Glomerular visceral epithelial cell (primary cell): ENCODE data around the gene AMFR.
A peak's percentile ranks its signal among the peaks of the same experiment; 100 is the strongest.

Experiments
- DNase-seq: peaks from one replicate; pipeline ENCODE4 v3.0.0-alpha.2; 2016; ENCODE audit errors: extremely low spot score

The AMFR gene

DNA sequence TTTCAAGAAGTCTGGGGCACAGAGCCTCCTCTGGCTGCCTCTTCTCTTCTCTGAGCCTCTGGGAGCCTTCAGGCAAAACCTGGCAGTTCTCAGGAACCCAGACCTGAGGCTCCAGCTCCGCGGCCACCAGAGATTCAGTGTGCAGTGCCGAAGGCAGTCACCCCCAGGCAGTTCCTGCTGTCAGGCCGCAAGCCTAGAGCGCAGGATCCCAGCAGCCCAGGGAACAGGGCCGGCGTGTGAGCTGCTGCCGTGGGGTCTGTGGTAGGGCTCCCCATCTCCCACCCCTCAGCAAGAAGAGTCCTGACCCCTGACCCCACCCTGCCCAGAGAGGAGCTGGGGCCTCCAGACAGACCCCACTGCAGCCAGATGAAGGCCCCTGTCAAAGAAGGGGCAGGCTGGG is 78.2 kb downstream of the AMFR start:
- DNase-seq, result no peak

DNA sequence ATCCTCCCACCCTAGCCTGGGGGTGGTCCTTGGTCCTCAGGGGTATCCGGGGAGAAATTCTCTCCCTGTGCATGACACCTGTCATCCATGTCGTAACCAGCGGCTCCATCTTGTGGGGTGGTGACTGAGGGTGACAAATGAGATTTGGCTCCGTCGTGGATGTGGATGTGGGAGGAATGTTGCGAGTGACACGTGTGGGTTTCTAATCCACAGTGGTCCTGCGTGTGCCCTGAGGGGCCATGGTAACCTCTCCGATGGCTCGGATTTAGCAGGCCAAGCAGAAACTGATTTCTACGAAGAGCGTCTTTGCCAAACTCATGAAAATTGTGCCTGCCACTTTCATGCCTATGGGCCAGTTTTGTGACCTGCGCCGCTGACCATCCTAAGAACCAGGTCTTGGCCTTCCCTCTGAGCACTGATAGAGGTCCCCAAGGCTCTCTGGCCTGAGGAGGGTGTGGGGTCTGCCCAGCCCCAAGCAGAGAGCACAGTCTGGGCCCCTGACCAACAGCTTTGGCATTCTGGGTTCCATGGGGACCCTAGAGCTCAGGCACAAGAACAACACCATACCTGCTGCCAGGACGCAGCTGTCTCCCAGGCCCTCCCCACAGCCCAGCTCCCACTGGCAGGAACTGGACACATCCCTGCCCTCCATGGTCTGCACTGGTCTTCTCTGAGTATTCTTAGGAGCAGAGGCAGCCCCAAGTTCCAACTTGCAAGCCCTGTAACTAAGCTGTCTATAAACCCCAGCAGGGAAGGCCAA is 79.0 kb downstream of the AMFR start:
- no peak for DNase-seq

DNA sequence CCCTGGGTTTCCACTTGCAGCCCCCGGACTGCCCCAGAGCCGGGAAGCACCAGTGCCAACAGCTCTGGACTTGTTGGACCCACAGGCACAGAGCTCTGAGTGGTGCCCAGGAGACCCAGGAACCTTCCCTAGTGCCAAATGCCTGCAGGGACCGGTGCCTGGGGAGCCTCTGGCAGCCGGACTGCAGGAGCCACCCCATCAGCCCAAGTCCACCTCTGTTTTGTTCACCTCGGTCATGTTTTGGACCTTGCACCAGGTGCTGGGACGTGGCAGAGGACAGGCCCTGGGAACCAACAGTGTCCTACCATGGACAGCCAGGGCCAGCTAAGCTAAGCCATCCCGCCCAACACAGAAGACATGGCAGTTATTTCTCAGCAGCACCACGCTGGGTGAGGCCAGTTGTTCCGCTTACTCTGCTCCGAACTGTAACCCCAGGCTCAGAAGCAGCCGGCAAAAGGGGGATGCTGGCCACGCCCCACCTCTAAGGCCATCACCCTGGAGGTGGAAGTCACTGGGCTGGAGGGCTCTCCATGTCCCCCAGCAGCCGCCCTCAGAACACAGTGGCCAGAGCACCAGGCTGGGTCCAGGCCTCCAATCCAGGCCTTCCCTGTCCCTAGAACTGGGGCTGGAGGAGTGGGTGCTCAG is 79.8 kb downstream of the AMFR start:
- DNase-seq, result no peak

DNA sequence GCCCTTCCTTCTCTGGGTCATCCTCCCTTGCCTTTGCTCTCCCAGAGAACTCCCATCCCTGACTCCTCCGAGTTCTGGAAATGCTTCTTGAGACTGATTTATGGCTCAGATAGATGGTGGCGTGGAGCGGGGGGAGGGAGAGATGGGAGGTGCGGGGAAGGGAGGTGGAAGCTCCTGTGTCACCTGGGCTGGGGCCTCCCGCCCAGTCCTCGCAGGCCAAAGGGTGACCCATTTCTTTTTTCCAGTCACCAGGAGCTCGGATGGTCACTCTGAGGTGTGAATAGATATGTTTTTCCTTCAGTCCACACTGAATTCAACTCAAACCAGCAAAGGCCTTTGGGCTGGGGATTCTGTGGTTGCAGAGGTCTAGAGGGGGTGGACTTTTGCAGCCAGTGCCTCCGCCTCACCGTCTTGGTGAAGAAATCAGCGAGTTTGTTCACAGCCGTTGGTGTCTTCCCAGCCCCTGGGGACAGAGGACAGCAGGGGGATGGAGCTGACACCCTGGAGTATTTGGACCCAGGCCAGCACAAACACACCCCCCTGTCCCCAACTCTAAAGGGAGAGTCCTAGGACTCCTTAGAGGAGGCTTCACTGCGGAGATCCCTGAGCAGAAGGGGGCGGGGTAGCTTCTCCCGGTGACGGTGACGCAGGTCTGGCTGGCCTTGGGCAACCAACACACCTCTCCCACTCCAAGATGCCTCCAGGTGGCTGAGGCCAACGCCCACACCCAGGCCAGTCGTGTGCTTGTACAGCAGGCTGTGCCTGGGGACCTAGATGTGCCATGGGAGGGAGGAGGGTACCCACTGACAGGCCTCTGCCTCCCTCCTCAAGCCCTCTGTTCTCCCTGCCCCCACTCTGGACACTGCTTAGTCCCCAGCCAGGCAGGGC is 80.6 kb downstream of the AMFR start:
- DNase-seq, result no peak

DNA sequence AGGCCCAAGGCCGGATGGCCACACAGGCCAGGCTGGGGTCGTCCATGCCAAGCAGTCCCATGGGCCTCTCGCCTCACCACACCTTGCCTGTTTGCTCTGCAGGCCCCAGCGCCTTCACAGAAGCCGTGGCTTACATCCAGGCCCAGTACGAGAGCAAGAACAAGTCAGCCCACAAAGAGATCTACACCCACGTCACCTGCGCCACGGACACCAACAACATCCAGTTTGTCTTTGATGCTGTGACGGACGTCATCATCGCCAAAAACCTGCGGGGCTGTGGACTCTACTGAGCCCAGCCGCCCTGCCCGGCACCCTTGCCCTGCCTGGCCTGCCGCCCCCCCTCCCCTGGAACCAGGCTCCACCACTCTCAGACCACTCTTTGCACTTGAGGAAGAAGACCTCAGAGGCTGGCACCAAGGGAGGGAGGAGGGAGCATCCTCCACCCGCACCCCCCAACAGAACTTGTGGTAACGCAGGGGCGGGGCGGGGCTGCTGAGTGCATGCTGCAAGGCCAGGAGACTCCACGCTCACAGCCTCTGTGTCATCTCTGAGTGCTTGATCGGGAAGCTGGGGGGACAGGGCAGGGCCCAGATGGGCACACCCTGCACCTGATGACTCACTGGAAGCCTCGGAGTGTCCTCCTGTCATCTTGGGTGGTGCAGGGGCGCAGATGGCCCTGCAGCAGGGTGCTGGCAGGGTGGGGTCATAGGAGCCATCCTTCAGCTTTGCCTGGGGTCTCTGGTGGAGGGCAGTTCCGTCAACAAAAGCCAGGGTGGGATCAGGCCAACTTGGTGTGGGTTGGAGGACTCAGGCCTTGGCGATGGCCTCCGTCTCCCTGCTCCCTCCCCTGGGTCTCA is 81.5 kb downstream of the AMFR start:
- DNase-seq, result no peak

DNA sequence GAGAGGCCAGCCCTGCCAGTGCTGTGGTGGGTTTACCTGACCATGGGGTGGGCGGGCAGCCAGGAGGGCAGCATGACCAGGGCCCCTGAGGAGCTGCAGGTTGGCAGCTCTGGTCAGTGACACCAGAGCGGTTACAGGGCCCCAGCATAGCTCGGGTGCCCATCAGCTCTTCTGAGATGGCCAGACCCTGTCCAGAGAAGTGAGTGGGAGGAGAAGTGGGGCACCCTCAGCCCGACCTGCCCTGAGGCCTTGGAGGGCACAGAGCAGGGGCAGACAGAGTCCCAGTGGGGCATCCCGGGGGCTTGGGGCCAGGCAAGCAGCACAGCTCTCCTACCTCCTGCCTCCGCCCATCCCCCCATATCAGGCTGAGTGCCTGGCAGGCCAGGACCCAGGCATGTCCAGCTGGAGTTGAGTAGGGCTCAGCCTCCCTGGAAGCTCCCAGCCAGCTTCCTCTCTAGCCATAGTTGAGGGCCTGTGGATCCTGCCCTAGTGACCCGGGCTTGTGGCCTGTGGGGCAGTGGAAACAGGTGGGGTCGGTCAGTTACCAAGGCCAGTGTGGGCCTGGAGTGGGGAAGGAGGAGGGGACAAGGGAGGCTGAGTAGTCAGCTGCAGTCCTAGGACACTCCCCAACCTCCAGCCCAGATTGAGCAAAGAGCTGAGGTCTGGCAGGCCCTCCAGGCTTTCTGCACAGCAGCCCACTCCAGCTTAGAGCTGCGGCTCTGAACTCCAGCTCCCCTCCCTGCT is 83.5 kb downstream of the AMFR start:
- no peak for DNase-seq

DNA sequence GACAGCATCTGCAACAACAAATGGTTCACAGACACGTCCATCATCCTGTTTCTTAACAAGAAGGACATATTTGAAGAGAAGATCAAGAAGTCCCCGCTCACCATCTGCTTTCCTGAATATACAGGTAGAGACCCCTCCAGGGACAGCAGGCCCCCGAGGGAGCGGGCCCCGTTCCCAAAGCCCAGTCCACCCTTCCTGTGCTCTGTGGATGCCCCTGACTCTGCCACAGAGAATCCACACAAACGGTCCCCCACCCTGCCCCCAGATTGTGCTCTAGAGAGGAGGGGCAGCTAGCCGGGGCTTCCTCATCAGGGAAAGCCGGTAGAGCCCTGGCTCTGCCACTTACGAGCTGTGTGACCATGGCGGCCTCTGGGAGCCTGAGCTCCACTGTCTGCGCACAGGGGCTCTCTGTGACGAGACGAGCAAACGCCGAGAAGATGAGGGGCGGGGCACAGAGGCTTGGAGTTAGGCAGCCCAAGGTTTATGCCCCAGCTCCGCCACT is 84.4 kb downstream of the AMFR start:
- DNase-seq, result no peak

DNA sequence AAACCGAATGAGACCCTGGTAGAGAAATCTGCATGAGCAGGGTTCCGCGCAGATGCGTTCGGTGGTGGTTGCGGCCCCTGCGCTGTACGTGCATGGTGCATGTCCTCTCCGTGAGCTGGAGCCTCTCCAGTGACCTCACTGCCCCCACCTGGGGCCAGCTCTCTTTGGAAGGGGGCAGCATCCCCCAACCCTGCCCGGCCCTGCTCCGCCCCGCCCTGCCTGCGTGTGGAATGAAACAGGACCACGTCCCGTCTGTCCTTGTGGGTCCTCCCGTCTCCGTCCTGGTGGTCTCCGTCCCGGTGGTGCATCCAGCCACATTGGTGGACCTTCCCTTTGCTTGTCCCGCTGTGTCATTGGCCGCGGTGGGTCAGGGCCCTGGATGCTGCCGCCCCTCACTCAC is 84.9 kb downstream of the AMFR start:
- no peak for DNase-seq

DNA sequence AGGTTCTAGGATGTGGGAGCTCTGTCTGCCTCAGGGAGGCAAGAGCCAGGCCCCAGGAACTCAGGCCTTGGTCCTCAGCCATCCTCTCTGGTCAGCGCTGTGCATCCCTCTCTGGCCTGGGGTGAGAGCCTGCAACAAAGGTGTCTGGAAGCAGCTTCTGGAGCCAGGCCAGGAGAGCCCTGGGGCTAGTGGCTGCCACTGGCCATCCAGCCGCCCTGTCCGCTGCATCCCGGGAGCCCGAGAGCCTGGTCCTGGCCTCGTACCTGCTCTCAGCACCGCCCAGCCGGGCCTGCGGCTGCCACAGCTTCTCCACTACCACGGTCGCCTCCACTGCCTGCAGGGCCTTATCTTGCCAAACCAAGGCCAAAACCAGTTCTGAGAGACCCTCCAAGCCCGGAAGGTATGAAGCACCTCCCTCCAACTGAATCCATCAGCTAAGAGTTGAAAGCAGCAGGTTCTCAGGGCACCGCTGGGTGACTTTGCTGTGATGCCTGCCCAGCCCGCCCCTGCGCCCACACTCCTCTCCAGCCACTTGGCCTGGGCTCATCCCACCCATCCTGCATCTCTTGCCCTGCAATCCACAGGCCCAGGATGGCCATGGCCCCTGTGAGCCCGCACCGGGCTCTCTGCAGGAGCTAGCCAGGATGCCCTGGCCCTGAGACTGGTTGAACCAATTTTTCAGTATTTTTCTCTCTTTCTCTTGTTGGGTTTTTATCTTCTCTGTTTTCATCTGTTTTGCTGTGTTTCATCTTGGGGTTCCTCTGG is 85.7 kb downstream of the AMFR start:
- DNase-seq, result no peak

DNA sequence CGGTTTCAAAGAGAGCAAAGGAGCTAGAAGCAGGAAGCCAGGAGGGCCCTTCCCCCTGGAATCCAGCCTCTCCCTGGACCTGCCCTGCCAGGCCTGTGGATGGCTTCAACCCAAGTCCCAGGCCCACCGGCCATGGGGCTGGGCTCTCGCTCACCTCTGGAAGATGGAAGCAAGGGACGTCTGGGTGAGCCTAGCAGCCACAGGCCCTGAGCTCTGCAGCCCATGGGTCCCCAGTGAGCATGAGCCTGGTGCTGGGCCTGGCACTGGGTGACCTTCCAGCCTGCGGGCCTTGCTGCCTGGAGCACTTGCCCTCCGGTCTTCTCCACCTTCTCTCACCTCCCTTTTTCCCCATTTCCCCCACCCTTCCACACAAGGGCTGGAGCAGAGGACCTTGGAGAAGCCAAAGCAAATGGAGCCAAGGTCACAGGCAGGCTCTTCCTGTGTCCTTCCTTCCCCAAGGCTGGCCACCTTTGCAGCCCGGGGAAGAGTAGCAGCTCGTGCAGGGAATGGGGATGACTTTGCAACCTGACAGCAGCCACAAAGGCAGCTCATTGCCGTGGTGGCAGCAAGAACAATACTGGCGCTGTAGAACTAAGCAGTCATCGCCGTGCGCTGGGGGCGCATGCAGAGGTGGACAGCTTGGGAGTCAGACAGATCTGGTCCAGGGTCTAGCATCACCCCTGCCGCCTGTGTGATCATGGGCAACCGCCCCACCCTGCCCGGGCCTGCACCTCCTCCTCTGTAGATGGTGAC is 86.6 kb downstream of the AMFR start:
- DNase-seq, result no peak

DNA sequence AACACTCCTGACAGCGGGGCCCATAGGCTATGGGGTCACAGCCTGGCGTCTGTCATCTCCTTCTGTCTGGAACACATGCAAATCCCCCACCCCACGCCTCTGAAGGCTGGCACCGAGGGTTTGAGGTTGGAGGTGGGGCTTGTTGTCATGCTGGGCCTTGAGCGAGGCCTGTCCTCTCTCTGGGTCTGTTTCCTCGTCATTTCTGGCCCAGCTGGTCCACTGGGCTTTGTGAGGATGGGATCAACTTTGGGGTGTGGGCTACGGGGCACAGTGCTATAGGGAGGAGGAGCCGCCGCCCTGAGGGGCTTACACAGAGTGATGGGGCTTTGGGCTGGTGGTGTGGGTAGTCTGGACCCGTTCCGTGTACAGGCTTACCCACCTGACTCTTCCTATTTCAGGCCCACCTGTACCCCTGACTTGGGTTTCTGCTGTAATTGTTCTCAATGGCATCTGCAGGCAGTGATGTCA is 87.5 kb downstream of the AMFR start:
- DNase-seq, result no peak

DNA sequence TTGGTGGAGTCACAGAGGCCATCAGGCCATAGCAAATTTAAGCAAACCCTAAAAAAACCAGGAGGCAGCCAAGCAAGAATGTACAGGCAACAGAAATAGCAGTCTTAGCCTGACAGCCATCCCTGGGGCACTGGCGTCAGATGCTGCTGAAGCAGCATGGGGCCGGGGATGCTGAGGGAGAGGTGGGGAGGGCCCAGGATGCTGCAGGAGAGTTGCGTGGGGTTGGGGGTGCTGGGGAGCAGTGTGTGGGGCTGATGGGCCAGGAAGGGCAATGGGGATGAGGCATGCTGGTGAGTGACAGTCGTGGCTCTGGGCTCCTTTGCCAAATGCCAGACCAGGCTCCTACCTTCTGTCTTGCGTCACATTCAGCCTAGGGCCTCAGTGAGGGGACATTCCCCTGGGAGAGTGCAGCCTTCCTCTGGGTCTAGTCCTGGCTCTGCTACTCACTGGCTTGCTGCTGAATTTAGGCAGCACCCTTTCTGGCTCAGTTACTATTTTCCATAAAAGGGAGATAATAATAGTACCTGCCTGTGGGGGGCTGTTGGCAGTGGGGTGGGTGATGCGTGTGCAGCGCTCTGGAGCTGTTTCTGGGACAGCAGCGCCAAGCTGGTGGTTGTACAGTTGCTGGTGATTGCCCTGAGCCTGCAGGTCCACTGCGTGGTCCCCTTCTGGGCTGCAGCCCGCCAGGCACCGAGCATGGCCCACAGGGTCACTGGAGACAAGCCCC is 88.1 kb downstream of the AMFR start:
- DNase-seq, result no peak

DNA sequence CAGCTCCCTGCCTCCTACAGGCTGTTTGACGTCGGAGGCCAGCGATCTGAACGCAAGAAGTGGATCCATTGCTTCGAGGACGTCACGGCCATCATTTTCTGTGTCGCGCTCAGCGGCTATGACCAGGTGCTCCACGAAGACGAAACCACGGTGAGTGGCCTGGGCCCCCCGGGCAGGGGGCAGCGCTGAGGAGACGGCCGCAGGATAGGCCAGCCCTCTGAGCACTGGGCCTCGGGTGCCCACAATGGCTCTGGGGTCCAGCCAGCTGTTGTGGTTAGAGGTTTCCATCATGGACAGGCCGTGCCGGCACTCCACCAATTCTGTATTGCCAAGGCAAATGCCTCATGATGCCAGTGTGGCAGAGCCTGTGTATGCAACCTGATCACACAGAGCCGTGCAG is 88.6 kb downstream of the AMFR start:
- DNase-seq, result no peak

DNA sequence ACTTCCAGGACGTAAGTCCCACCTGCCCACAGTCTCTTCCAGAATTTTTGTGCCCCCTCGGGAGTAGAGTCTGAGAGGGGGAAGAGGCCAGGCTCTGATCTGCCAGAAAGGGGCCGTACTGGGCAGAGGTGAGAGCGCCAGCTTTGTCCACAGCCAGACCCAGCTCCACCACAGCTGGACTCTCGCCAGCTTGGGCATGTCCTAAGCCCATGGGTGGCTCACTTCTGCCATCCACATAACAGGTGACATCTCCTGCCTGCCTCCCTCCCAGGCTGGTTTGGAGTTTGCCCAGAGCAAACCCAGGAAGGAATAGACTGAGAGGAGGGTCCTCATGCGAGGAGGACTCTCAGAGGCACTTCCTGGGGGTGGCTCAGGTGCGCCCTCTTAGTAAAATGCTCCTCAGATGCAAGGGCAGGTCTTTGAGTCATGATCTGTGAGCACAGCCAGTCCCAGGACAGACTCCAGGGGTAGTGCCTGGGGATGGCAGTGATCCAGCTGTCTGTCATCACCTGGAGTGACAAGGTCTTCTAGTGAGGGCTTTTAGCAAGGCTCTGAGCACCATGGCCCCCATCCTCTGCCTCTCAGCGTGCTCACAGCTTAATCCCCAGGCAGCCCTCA is 89.2 kb downstream of the AMFR start:
- peak; percentile 14 for DNase-seq

DNA sequence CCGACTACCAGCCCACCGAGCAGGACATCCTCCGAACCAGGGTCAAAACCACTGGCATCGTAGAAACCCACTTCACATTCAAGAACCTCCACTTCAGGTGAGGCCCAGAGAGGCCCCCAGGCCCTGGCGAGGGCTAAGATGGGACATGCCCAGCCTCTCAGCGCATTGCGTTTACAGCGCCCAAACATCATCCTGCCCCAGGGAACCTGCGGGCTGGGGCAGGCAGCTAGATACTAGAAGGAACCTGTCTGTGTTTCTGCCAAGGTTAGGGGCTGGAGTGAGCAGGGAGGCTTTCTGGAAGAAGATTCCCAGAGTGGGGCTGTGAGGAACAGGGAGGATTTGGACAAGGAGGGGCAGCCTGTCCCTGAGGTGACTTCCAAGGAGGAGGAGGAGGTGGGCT is 90.6 kb downstream of the AMFR start:
- no peak for DNase-seq

DNA sequence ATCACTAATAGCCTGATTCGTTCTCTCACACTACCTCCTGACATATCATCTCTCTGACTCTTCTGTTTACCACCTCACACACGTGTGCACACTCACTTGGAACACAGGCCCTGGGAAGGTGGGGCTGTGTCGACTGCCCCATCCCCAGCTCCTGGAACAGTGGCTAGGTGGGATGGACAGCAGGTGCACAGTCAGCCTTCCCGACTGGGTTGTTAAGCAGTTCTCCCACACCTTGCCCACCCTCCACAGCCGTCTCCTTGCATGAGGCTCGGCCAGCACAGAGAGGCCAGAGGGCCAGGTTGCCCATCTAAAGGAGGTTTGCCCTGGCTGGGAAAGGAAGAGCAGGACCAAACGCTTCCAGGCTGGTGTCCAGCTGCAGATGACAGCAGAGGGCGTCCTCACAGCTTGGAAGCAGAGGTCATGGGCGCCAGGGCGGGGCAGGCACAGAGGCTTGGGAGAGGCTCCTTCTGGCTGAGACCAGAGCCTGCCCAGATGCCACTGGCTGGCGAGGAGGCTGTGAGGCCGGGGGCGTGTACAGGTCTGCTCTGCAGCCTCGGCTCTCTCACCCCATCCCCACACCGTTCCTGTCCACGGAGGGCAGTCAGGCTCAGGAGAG is 92.8 kb downstream of the AMFR start:
- DNase-seq, result peak; percentile 68

DNA sequence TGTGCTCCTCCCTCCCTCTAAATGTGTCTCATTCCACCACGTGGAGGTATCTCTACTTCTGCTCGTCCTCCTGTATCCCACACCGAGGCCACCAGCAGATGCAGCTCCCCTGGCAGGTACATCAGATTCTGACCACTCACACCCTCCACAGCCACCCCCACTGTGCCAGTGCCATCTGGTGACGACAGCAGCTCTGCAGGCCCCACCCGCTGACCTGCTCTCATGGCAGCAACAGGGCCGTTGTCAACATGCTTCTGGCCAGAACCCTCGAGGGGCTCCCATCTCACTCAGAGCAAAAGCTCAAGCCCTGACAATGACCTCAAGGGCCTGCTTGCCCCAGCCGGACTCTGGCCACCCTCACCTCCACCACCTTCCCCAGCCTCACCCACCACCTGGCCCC is 93.4 kb downstream of the AMFR start:
- DNase-seq, result no peak

DNA sequence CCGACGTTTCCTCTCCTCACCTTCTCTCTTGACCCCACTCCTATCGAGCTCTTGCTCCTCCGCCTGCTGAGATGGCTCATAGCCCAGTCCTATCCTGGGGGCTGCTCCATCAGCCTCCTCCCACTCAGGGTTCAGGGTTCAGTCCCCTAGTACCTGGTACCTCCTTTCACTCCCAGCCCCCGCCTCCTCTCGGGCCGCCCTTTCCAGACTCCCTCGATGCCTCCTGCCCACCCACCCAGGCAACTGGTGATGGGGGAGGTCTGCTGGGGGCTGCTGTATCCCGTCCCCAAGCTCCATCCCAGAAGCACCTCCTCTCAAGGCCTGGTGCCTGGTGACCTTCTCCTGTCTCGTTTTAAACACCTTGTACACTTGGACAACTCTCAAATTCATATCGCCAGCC is 93.9 kb downstream of the AMFR start:
- DNase-seq, result no peak
